Upper lobe of right lung (tissue), 1 donor: ENCODE data around the gene SLC25A28. TPM values are rescaled to one million over a fixed set of nuclear protein-coding genes. Genes with fewer than 3 reads are reported as not detected.

ENCODE experiments used
- ATAC-seq: fragments of 200-7000 bp; cut with Tn5 transposase; one replicate; pipeline ENCODE4 v1.9.1; 2020; ENCODE audit warnings: mild to moderate bottlenecking, moderate library complexity
- DNase-seq: peaks from one replicate; pipeline ENCODE4 v3.0.0-alpha.2; 2020
- H3K27ac ChIP-seq: fragments of 200-600 bp; one replicate; pipeline ENCODE4 v1.8.0; 2022
- H3K27me3 ChIP-seq: fragments of 200-600 bp; one replicate; pipeline ENCODE4 v1.8.0; 2022; ENCODE audit warnings: mild to moderate bottlenecking
- H3K36me3 ChIP-seq: fragments of 200-600 bp; one replicate; pipeline ENCODE4 v1.8.0; 2022
- H3K4me1 ChIP-seq: fragments of 200-600 bp; one replicate; pipeline ENCODE4 v1.8.0; 2022
- H3K4me3 ChIP-seq: fragments of 200-600 bp; one replicate; pipeline ENCODE4 v1.8.0; 2022; ENCODE audit warnings: mild to moderate bottlenecking
- H3K9me3 ChIP-seq: fragments of 200-600 bp; one replicate; pipeline ENCODE4 v1.8.0; 2022
- intact Hi-C: fragments of 100-400 bp; cut with DNase I; formaldehyde crosslinking; loops from one replicate; pipeline ENCODE4 v1.11.0; 2022
- total RNA-seq: library from RNA; stranded (reverse); fragmentation: NEBNext Ultra II Directional; extraction: Animal tissue kit (Norgen Biotek cat#: 25700); gene quantifications from one replicate; pipeline ENCODE4 v1.2.1, GENCODE V29; 2021
- TF ChIP-seq, protein P1 (sequence below): fragments of 200-600 bp; IDR thresholded peaks from one replicate; pipeline ENCODE4 v1.8.0; 2022; ENCODE audit warnings: antibody characterized with exemption
- donor health status: DM: no; HTN: yes; CAD: no; lungs with severe emphysema.

The SLC25A28 gene
- total RNA-seq, 1 donor from 2014 or later, result 47.4 TPM

DNA sequence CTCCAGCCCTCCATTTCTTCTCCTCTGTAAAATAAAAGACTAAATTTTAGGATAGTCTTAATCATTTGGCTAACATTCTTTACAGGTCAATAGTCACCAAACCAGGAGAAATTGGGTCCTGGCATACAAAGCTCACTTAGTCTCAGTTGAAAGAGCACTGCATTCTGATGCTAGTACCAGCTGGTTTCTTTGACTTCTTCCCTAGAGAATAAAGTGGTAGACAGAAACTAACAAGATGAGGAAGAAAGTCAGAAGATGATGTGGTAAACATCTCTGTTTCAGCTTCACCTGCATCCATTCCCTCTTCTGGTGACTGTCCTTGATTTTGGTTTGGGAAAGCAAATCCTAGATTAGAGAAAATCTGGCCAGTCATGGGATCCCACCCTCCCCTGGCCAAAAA, 50.3 kb downstream of the SLC25A28 start:
- H3K9me3 ChIP-seq, result no peaks in the 10 kb centered on the region
- ATAC-seq, result no peak
- H3K4me1 ChIP-seq, result no peaks in the 10 kb centered on the region
- H3K36me3 ChIP-seq, result no peaks in the 10 kb centered on the region
- H3K27ac ChIP-seq, result no peak overlapping the region
- intact Hi-C loops, result loop anchor here (10.0 kb wide), 1 partner anchor 45 kb away; no protein-coding TSS in a partner anchor
- H3K27me3 ChIP-seq, result peaks cover 24% of the 10 kb centered on the region
- DNase-seq, result no peak
- no peak overlapping the region for H3K4me3 ChIP-seq
- TF ChIP-seq, protein P1, sequence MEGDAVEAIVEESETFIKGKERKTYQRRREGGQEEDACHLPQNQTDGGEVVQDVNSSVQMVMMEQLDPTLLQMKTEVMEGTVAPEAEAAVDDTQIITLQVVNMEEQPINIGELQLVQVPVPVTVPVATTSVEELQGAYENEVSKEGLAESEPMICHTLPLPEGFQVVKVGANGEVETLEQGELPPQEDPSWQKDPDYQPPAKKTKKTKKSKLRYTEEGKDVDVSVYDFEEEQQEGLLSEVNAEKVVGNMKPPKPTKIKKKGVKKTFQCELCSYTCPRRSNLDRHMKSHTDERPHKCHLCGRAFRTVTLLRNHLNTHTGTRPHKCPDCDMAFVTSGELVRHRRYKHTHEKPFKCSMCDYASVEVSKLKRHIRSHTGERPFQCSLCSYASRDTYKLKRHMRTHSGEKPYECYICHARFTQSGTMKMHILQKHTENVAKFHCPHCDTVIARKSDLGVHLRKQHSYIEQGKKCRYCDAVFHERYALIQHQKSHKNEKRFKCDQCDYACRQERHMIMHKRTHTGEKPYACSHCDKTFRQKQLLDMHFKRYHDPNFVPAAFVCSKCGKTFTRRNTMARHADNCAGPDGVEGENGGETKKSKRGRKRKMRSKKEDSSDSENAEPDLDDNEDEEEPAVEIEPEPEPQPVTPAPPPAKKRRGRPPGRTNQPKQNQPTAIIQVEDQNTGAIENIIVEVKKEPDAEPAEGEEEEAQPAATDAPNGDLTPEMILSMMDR, result no peak

GRCh38 chr10:99569253-99569939, 50.8 kb downstream of the SLC25A28 start:
- intact Hi-C loops, result loop anchor here (10.0 kb wide), 1 partner anchor 45 kb away; no protein-coding TSS in a partner anchor
- no peaks in the 10 kb centered on the region for H3K36me3 ChIP-seq
- ATAC-seq, result no peak
- TF ChIP-seq, protein P1, result no peak
- no peak overlapping the region for H3K4me3 ChIP-seq
- H3K27ac ChIP-seq, result no peak overlapping the region
- no peaks in the 10 kb centered on the region for H3K9me3 ChIP-seq
- DNase-seq, result no peak
- H3K27me3 ChIP-seq, result peaks cover 24% of the 10 kb centered on the region
- H3K4me1 ChIP-seq, result no peaks in the 10 kb centered on the region

DNA sequence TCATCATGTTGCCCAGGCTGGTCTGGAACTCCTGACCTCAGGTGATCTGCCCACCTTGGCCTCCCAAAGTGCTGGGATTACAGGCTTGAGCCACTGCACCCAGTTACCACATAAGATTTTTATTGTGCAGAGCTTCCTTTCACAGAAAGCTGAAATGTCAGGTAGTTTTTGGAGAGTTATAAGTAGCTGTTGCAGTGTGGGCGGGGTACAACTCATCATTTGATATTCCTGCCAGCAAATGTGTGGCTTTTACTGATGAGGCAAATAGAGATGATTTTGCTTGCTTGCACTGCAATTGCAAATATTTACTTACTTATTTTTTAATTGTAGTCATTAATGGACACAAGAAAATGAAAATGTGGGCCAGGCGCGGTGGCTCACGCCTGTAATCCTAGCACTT, 55.1 kb downstream of the SLC25A28 start:
- TF ChIP-seq, protein P1, result no peak

DNA sequence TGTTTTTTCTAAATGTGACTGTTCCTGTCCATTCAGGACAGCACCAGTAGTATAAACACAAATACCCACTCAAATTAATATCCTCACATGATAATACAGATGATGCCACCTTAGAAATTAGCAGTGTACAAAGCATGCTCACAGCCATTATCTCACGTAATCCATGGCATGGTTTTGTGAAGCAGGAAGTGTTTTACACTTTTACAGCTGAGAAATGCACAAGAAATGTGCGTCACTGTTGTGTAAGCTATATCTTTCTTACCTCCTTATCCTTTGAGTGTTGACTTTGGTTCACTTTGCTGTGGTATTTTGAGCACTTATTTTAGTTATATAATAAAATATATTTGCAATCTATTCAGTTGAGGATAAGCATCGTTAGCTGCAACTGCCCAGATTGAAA, 55.9 kb downstream of the SLC25A28 start:
- H3K36me3 ChIP-seq, result no peaks in the 10 kb centered on the region
- H3K4me3 ChIP-seq, result no peak overlapping the region
- H3K9me3 ChIP-seq, result no peaks in the 10 kb centered on the region
- no peak for ATAC-seq
- no peak overlapping the region for H3K27ac ChIP-seq
- H3K27me3 ChIP-seq, result peaks cover 14% of the 10 kb centered on the region
- TF ChIP-seq, protein P1, result no peak
- no peaks in the 10 kb centered on the region for H3K4me1 ChIP-seq
- intact Hi-C loops, result loop anchor here (10.0 kb wide), 1 partner anchor 50 kb away; no protein-coding TSS in a partner anchor
- no peak for DNase-seq

More for the DNA sequence above, 55.1 kb downstream of the SLC25A28 start:
- Histone ChIP-seq H3K27ac (no peak overlapping the region), H3K4me1 (no peaks in the 10 kb centered on the region), H3K4me3 (no peak overlapping the region), H3K9me3 (no peaks in the 10 kb centered on the region), H3K27me3 (peaks cover 9% of the 10 kb centered on the region), H3K36me3 (no peaks in the 10 kb centered on the region)
- intact Hi-C loops, result loop anchor here (10.0 kb wide), 1 partner anchor 50 kb away; no protein-coding TSS in a partner anchor
- ATAC-seq (no peak), DNase-seq (no peak)

DNA sequence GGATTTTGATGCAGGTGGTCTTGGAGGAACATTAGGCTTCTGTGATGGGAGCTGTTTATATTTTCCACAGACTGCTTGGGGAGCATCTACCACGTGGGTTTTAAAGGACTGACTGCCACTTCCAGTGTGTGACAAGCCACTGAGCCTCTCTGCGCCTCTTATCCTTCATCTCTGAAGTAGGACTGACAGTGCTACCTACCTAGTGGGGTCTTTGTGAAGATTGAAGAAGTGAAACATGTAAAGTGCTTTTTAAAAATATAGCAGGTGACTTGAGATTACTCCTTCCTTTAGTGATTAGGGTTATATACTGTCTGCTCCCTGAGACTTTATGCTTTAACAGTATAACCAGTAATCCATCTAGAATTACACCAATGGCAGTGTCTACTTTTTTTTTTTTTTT, 57.6 kb downstream of the SLC25A28 start:
- ATAC-seq (no peak), DNase-seq (no peak)
- peaks cover 5% of the 10 kb centered on the region for H3K27me3 ChIP-seq
- H3K4me3 ChIP-seq, result no peak overlapping the region
- no peaks in the 10 kb centered on the region for H3K36me3 ChIP-seq
- no peak overlapping the region for H3K27ac ChIP-seq
- no peaks in the 10 kb centered on the region for H3K4me1 ChIP-seq
- H3K9me3 ChIP-seq, result no peaks in the 10 kb centered on the region
- TF ChIP-seq, protein P1, result no peak
- intact Hi-C loops, result loop anchor here (10.0 kb wide), 1 partner anchor 52 kb away; no protein-coding TSS in a partner anchor

Other genes starting within 250 kb of the SLC25A28 start
- 25.0 TPM for gene GOT1, start 189.8 kb downstream of the SLC25A28 start, total RNA-seq
- gene NKX2-3, start 87.5 kb downstream of the SLC25A28 start, total RNA-seq, result 0.26 TPM
- gene ENTPD7, start 39.1 kb upstream of the SLC25A28 start, total RNA-seq, result 7.9 TPM
- 32.2 TPM for gene COX15, start 111.7 kb upstream of the SLC25A28 start, total RNA-seq
- 15.8 TPM for gene CUTC, start 111.8 kb upstream of the SLC25A28 start, total RNA-seq
- gene ABCC2, start 162.2 kb upstream of the SLC25A28 start, total RNA-seq, result 1.1 TPM